ENCODE measurements around the gene GABRA1.

Gene GABRA1

DNA sequence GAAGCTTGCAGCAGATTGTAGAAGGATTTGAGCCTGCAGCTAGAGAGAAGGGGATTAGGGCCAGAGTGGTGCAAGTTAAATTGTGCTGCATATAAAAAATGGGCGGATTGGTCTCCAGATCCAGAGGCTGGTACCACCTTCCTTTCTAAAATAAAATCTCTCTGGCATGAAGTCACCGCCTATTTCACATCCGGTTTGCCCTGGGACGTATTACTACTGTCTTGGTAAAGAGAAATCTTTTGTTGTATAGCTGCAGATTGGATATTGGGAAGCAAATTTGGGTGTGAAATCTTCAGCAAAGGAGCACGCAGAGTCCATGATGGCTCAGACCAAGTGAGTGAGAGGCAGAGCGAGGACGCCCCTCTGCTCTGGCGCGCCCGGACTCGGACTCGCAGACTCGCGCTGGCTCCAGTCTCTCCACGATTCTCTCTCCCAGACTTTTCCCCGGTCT, at the start of gene GABRA1:
Gene GABRA1 (plus strand): TSS at position 180 of the 451 bp plus-strand sequence. CDS start 2,691 bp downstream, outside the sequence.
- no peak for DNase-seq

DNA sequence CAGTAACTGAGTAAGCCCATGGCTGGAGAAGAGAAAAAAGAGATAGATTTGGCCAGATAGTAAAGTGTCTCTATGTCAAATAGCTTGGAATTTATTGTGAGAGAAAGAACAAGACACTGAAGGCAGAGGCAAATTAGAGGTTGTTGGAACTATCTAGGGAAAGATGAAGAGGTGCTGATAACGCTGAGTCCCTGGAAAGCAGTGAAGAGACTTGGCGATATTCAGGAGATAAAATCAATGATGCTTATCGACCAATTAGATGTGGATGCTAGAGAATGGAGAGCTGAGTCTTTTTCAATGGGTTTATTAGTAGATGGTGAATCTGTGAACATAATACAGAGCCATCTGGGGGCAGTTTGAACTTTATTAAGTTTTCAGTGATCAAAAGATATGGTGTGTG, 48.6 kb upstream of the GABRA1 start:
- DNase-seq = no peak

DNA sequence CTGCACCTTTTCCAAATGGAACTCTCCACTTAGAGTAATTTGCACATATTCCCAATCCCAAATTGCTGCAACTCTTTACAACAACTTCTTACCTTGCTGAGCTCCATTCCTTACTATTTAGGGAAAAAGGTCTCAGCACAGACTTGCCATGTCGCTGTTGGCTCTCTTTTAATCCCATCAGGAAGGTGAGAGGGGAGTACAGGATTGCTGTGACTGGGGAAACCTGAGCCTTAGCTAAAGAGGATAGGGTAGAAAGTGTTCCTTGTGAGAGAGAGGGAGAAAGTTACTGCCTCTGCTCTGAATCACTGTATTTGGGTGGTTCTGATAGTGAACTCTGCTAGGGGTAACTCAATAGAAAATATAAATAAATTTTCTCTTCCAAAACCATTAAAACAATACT, 43.7 kb upstream of the GABRA1 start:
- DNase-seq = no peak

- DNase-seq = no peak
Observed at GRCh38 chr5:161846746-161847145, 1.2 kb upstream of the GABRA1 start.

- no peak for DNase-seq
Observed at GRCh38 chr5:161847447-161847846, 473 bp upstream of the GABRA1 start.

GRCh38 chr5:161850491-161850890, 2.6 kb downstream of the GABRA1 start:
- DNase-seq = no peak

DNA sequence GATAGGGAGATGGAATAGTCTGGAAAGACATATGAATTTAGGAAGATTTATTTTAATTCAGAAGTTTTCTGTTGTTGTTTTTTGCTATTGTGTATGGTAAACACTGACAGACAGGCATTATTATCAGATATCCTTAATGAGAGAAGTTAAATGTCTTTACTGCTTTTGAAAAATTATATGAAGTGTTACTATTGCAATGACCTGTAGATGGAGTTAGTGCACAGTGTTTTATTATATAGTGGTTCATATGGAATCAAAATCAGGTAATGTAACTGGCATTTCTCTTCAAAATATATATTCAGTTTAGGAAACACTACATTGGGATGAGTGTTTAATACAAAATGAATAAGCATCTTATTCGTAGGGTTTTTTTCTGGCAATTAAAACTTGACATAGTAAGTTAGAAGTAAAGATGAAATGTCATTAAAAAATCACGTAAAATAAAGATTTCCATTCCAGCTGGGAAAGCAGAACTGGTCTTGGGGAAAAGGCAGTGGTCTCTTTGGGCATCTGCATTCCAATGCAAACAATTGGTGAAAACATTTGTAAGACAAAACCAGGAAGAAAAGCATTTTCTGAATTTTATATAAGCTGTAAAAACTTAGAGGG, 3.9 kb downstream of the GABRA1 start:
- peak in 1 of 2 experiments; percentile 15 for DNase-seq

DNA sequence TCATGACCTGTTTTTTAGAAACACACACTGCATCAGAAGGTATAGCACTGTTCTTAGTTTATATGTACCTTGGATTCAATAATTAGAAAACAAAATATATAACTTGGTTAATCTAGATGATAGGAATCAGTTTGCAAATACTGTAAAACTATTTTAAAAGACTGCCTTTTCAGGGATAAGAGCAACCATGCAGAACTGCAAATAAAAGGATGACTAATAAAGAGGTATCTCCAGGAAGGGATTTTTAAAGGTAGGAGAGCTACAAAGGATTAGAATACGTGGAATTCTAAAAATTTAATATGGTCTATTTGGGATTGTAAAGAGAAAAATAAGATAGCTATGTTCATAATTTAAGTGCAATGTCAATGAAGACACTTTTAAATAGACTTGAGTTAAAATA, 9.4 kb downstream of the GABRA1 start:
- no peak for DNase-seq

DNA sequence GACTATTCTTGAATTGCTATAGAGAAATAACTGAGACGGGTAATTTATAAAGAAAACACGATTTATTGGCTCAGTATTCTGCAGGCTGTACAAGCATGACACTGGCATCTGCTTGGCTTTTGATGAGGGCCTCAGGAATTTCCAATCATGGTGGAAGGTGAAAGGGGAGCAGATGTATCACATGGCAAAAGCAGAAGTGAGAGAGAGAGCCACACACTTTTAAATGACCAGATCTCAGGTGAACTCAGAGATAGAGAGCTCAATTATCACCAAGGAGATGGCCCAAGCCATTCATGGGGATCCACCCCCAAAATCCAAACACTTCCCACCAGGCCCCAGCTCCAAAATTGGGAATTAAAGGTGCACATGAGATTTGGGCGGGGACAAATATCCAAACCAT, 15.3 kb downstream of the GABRA1 start:
- no peak for DNase-seq

DNA sequence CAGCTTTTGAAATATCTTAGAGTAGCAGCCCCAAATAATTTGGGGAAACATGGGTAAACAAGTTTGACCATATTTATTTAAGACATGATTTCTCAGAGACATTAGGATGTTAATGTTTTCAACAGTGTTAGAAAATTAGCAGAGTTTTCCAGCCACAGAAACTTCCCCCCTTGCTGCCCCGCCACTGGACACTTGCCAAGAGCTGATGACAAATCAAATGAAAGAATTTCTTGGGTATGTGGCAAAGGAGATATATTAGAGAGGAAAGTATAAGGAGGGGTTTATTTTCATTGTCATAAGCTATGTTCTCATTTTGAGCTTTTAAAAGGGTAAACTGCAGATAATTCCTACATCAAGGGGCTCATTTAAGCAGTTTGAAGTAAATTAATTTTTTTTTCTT, 15.9 kb downstream of the GABRA1 start:
- no peak for DNase-seq

DNA sequence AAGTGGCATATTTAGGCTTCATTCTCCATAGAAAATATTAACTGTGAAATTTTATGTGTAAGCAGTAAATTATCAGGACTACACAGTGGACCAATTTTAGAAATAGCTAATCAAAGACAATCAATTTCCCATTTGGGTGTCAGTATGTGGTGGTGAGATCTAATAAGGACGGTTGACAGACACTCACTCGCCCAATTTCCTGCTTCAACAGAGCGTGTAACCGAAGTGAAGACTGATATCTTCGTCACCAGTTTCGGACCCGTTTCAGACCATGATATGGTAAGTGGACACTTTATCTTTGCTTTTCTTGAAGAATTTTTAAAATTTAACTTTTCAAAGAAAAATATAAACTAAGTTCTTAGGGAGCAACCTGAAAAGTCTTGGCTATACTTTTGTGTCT, 17.6 kb downstream of the GABRA1 start:
- no peak for DNase-seq

GRCh38 chr5:161889971-161890370, 42.1 kb downstream of the GABRA1 start:
- DNase-seq = no peak

GRCh38 chr5:161895514-161895913, 47.6 kb downstream of the GABRA1 start:
- DNase-seq = no peak

- DNase-seq = no peak
Observed at GRCh38 chr5:161897033-161897432, 49.1 kb downstream of the GABRA1 start.

GRCh38 chr5:161899590-161899989, 51.7 kb downstream of the GABRA1 start:
- no peak for DNase-seq

- no peak for DNase-seq
Observed at GRCh38 chr5:161900981-161901380, 53.1 kb downstream of the GABRA1 start.

DNA sequence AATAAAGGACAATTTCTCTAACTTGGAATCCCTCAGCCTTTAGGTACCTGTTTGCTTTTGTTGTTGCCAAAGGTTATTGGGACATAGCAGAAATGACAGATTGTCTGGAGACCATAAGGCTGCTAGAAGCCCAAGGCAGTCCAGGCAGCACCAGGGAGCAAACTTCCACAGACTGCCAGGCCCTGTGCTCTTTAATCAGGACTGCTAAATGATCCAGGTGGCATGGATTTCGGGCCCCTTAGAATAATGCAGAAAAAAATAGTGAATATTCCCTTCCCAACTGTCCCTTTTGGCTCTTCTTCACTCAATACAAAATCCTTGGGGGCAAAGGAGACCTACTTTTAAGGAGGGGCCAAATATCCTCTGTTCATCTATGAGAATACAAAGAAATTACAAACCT, 73.9 kb downstream of the GABRA1 start:
- no peak for DNase-seq

GRCh38 chr5:161924270-161924669, 76.3 kb downstream of the GABRA1 start:
- DNase-seq = no peak

DNA sequence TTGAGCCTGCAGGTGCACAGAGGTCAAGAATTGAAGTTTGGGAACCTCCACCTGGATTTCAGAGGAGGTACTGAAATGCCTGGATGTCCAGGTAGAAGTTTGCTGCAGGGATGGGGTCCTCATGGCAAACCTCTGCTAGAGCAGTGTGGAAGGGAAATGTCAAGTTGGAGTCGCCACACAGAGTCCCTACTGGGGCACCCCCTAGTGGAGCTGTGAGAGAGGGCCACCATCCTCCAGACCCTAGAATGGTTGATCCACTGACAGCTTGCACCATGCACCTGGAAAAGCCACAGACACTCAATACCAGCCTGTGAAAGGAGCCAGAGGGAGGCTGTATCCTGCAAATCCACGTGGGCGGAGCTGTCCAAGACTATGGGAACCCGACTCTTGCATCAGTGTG, 78.0 kb downstream of the GABRA1 start:
- no peak for DNase-seq

GRCh38 chr5:161934486-161934885, 86.6 kb downstream of the GABRA1 start:
- DNase-seq = no peak

DNA sequence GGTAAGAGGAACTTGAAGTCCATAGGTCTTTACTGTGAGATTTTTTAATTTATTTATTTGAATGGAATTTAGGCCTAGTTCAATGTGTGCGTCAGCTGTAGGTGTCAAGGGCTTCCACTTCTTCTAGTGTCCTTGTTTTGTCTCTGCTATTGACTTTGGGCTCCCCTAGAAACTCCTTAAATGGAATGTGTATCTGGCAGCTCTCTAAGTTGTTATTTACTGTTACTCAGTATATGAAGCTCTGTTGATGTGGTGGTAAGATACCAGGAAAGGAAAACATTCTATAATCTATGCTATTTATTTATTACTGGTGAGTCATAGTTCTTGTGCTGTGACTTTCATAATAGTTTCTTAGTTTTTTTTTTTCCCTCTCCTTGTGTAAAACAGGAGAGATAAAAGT, 97.1 kb downstream of the GABRA1 start:
- DNase-seq = no peak

- no peak for DNase-seq
Observed at GRCh38 chr5:161946911-161947310, 99.0 kb downstream of the GABRA1 start.
